Measurements from ENCODE around the gene CLASP2.

Gene CLASP2

GRCh38 chr3:33668618-33669017 is 49.4 kb downstream of the CLASP2 start:
- DNase-seq (ENCODE audit: low read depth), result no peak
- H3K4me3 ChIP-seq (ENCODE audit: control insufficient read depth, low read depth, low read length), result no peak overlapping the region
- TF ChIP-seq, protein P1, sequence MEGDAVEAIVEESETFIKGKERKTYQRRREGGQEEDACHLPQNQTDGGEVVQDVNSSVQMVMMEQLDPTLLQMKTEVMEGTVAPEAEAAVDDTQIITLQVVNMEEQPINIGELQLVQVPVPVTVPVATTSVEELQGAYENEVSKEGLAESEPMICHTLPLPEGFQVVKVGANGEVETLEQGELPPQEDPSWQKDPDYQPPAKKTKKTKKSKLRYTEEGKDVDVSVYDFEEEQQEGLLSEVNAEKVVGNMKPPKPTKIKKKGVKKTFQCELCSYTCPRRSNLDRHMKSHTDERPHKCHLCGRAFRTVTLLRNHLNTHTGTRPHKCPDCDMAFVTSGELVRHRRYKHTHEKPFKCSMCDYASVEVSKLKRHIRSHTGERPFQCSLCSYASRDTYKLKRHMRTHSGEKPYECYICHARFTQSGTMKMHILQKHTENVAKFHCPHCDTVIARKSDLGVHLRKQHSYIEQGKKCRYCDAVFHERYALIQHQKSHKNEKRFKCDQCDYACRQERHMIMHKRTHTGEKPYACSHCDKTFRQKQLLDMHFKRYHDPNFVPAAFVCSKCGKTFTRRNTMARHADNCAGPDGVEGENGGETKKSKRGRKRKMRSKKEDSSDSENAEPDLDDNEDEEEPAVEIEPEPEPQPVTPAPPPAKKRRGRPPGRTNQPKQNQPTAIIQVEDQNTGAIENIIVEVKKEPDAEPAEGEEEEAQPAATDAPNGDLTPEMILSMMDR (conservative IDR thresholded peaks at IDR 0.05; ENCODE audit: control insufficient read depth, insufficient read depth, low read depth, low read length), result no peak

GRCh38 chr3:33665294-33665693 is 52.8 kb downstream of the CLASP2 start:
- peak; percentile 52 for DNase-seq (ENCODE audit: low read depth)
- H3K4me3 ChIP-seq (ENCODE audit: control insufficient read depth, low read depth, low read length), result no peak overlapping the region
- TF ChIP-seq, protein P1 (conservative IDR thresholded peaks at IDR 0.05; ENCODE audit: control insufficient read depth, insufficient read depth, low read depth, low read length), result no peak

DNA sequence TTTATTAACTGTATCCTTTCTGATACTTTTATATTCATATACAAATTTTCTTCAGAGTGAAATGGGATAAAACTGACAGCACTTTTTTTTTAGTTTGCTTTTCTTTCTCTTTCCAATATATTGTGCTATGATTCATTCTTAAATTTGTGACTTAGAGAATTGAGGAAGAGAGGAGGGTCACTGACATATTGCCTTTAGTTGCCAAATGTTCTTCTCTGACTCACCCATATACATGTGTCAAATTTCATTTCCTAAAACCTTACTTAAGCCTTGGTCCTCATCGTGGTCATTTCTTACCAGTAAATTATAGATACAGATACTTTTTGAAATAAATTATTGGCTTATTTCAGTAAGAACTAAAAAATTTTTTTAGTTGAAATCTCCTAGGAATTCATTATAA is 53.9 kb downstream of the CLASP2 start:
- TF ChIP-seq, protein P1 (conservative IDR thresholded peaks at IDR 0.05; ENCODE audit: control insufficient read depth, insufficient read depth, low read depth, low read length), result no peak
- no peak overlapping the region for H3K4me3 ChIP-seq (ENCODE audit: control insufficient read depth, low read depth, low read length)
- DNase-seq (ENCODE audit: low read depth), result peak; percentile 95

DNA sequence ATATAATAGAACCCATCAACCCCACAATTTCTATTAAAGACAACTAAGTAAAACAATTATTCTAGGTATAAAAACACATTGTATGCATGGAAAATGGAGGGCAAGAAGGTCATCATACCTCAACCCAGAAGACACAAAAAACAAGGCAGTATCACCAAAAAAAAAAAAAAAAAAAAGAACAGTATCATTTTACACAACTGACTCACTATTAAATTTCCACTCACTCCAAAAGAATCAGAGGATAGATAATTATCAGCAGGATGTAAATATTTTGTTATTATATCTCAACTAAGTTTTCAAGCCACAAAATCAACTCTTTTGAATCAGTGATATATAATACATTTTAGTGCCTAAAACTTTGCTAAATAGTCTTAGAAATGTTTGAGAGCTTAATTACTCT is 55.0 kb downstream of the CLASP2 start:
- DNase-seq (ENCODE audit: low read depth), result no peak

DNA sequence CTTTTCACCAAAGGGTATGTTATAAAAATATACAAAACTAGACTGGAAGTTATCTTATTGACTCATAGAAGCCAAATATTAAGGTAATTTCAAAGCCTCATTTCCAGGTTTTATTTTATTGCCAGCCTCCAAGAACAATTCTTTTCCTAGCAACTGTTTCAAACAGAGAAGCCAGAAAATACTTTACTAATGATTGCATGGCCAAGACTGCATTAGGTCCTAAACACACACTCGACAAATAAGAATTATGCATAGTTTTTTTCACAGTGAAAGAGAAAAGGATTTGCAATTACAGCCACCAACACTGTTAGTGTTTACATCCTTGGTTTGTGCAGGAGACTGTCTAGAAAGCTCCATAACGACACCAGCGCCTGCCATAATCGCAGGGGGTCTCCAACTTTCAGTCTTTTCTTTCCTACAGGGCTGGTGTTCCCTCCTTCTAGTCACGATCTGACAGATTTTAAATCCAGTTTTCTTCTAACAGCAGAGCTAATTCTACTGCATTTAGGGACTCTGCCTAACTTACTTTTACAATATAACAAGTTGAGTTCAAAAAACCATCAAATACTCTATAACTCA is 58.1 kb downstream of the CLASP2 start:
- peak overlapping the region; percentile 34 for H3K4me3 ChIP-seq (ENCODE audit: control insufficient read depth, low read depth, low read length)
- no peak for DNase-seq (ENCODE audit: low read depth)
- TF ChIP-seq, protein P1 (conservative IDR thresholded peaks at IDR 0.05; ENCODE audit: control insufficient read depth, insufficient read depth, low read depth, low read length), result no peak

More for the DNA sequence above, 55.0 kb downstream of the CLASP2 start:
- TF ChIP-seq, protein P1 (conservative IDR thresholded peaks at IDR 0.05; ENCODE audit: control insufficient read depth, insufficient read depth, low read depth, low read length), result no peak
- H3K4me3 ChIP-seq (ENCODE audit: control insufficient read depth, low read depth, low read length), result no peak overlapping the region

DNA sequence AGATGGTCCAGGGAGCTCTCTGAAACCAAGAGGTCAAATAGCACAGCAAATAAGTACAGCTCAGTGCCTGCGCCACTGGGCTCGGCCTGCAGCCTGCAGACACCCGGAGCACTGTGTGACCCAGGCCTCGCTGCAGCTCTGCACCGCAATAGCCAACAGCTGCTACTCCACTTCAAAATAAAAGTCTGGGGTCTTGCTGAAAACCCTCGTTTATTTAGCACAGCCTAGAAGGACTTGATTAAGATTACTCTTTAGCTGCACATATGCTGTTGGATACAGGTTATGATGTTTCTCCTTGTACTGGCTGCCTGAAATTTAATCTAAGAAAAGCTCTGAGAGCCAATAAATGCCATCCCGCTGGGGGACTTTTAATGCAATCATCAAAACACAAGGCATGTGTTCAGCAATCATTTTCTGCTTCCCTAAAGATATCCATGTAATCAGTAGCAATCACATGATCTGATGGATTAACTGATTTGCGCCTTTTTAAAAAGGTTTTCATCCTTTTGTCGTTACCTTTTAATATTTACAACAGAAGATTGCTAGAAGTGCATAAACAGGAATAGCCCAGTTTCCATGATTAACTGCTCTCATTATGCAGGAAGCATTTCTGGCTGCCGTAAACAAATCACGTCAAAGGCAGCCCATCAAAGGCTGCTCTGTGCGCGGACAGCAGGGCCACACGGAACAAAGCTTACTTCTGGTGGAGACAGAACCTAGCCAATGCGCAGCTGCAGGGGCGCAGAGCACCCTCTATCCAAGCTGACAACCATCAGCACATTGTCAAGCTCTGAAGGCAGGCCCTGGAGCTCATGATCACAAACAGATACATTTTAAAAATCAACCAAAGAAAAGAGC is 58.8 kb downstream of the CLASP2 start:
- TF ChIP-seq, protein P1 (conservative IDR thresholded peaks at IDR 0.05; ENCODE audit: control insufficient read depth, insufficient read depth, low read depth, low read length), result no peak
- DNase-seq (ENCODE audit: low read depth), result peak; percentile 83
- H3K4me3 ChIP-seq (ENCODE audit: control insufficient read depth, low read depth, low read length), result peak overlapping the region; percentile 34
